GM19240 (cell line): Measurements from ENCODE around the gene SETD2.
A peak's percentile ranks its signal among the peaks of the same experiment; 100 is the strongest.
"Not testable (repeated sequence)": the region's sequence is repeated elsewhere in the genome, so short reads cannot be mapped to it uniquely, and the experiment has no call there.

ENCODE experiments used
- DNase-seq: peaks from one replicate; pipeline ENCODE4 v3.0.0; 2011; ENCODE audit warnings: low spot score; ENCODE audit not compliant: insufficient read length

The SETD2 gene, protein sequence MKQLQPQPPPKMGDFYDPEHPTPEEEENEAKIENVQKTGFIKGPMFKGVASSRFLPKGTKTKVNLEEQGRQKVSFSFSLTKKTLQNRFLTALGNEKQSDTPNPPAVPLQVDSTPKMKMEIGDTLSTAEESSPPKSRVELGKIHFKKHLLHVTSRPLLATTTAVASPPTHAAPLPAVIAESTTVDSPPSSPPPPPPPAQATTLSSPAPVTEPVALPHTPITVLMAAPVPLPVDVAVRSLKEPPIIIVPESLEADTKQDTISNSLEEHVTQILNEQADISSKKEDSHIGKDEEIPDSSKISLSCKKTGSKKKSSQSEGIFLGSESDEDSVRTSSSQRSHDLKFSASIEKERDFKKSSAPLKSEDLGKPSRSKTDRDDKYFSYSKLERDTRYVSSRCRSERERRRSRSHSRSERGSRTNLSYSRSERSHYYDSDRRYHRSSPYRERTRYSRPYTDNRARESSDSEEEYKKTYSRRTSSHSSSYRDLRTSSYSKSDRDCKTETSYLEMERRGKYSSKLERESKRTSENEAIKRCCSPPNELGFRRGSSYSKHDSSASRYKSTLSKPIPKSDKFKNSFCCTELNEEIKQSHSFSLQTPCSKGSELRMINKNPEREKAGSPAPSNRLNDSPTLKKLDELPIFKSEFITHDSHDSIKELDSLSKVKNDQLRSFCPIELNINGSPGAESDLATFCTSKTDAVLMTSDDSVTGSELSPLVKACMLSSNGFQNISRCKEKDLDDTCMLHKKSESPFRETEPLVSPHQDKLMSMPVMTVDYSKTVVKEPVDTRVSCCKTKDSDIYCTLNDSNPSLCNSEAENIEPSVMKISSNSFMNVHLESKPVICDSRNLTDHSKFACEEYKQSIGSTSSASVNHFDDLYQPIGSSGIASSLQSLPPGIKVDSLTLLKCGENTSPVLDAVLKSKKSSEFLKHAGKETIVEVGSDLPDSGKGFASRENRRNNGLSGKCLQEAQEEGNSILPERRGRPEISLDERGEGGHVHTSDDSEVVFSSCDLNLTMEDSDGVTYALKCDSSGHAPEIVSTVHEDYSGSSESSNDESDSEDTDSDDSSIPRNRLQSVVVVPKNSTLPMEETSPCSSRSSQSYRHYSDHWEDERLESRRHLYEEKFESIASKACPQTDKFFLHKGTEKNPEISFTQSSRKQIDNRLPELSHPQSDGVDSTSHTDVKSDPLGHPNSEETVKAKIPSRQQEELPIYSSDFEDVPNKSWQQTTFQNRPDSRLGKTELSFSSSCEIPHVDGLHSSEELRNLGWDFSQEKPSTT (N-terminal part only)

DNA sequence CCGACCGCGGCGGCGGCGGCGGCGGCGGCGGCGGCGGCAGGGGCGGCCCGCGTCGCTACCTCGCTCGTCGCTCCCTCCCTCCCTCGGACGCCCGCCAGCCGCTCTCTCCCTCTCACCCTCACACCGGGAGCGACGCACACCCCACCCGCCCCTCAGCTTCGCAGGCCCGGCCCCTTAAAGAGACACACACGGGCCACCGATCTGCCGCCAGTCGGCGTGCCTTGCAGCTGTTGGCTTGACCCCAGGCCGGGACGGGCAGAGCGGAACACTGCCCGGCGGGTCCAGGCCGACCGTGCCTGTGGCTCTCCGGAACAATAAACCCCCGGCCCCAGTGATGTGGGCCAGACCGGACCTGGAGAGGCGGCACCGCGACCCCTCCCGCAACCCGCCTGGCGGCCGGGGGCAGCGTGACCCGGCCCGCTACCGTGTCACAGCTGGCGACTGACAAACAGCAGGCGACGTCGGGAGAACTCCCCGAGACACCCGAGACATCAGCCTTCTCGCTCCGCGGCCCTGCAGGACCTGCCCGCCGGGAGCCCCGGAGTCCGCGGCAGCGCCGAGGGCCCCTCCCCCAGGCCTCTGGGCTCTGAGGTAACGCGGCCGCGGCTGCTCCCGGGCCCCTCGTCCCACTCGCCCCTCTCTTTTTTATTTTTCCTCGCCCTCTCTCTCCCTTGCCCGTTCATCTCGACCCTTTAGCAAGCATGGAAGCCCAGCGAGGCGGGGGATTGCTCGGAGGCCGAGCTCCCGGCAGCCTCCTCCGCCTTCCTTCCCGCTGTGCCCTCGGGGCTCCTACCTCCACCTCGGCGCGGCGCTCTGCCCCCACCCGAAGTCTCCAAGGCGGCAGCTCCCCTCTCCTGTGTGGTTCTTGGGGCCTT, at the start of gene SETD2:
SETD2 (minus strand) TSS at position 107 of the 875 bp plus-strand sequence. CDS start 189 bp downstream, outside the sequence.
- DNase-seq: peak; percentile 52

DNA sequence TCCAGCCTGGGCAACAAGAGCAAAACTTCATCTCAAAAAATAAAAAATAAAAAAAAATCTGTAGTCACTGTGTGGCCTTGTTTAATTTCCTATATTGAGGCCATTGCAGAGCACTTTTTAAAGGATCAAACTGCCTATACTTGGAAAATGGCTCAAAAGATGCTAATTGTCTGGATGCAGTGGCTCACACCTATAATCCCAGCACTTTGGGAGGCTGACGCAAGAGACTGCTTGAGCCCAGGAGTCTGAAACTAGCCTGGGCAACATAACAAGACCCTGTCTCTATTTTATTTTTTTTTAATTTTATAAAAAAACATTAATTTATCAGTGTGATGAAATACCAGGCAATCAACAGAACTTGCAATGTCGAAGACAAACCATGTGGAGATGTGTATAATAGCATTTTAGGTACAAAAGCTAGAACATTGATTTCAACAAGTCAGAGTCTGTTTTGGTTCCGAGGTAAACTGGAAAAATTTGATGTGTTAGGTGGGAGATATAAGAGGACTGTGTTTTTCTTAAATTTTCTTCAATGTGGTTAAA, 47.0 kb upstream of the SETD2 start:
- DNase-seq: no peak

DNA sequence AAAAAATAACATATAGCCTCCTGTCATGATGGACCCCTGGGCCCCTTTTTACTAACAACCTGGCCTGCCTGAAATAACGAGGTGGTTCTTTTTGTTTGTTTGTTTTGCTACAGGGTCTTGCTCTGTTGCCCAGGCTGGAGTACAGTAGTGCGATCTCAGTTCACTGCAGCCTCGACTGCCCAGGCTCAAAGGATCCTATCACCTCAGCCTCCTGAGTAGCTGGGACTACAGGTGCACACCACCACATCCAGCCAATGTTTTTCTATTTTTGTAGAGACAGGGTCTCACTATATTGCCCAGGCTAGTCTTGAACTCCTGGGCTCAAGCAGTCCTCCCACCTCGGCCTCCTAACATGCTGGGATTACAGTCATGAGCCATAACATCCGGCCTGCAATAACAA, 42.1 kb upstream of the SETD2 start:
- DNase-seq: not testable (repeated sequence)

DNA sequence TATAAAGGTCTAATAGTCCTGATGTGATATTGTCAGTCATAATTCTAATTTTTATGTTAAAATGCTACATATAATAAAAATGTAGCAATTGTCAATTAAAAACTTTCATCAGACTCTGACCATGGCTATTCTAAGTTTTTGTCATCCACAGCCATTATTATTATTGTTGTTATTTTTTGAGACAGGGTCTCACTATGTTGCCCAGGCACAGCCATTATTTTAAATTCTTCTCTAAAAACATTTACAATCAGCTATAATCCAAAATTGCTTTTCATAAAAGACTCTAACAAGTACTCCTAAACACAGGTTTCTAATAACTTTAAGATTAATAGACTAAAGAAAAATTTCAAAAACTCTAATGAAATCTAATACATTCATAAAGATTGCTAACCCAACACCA, 41.0 kb upstream of the SETD2 start:
- no peak for DNase-seq

DNA sequence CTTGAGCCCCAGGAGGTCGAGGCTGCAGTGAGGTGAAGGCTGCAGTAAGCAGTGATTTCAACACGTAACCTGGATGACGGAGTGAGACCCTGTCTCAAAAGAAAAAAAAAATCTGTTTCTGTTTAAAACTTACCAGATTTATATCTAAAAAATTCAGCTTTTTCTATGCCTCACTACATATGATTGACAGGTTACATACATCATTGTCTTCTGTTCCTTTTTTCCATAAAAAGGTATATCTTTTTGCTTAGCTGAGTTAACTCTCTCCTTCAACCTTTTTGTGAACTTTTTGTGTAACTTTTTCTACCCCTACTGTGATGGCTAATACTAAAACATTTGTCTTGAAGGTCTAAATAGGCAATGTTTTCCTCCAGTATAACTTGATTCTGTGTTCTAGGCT, 38.6 kb upstream of the SETD2 start:
- no peak for DNase-seq

DNA sequence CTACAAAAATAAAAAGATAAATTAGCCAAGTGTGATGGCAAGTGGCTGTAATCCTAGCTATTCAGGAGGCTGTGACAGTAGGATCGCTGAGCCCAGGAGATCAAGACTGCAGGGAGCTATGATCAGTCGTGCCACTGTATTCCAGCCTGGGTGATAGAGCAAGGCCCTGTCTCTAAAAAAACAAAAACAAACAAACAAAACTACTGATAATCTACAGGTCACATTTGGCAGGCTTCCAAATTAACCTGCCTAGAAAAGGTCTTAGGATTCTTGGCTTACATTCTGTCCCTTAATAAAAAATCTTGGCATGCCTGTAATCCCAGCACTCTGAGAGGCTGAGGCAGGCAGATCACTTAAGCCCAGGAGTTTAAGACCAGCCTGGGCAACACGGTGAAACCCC, 33.4 kb upstream of the SETD2 start:
- DNase-seq: no peak

DNA sequence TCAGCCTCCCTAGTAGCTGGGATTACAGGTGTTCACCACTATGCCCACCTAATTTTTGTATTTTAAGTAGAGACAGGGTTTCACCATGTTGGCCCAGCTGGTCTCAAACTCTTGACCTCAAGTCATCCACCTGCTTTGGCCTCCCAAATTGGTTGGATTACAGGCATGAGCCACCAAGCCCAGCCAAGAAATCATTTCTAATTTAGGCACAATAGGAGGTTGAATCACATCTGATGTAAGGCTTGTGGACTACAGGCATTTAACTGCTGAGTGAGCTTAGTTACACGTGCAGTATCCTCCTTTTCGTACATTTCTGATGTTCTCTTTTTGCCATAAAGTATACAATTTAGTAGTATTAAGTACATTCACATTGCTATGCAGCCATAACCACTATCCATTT, 31.1 kb upstream of the SETD2 start:
- no peak for DNase-seq

DNA sequence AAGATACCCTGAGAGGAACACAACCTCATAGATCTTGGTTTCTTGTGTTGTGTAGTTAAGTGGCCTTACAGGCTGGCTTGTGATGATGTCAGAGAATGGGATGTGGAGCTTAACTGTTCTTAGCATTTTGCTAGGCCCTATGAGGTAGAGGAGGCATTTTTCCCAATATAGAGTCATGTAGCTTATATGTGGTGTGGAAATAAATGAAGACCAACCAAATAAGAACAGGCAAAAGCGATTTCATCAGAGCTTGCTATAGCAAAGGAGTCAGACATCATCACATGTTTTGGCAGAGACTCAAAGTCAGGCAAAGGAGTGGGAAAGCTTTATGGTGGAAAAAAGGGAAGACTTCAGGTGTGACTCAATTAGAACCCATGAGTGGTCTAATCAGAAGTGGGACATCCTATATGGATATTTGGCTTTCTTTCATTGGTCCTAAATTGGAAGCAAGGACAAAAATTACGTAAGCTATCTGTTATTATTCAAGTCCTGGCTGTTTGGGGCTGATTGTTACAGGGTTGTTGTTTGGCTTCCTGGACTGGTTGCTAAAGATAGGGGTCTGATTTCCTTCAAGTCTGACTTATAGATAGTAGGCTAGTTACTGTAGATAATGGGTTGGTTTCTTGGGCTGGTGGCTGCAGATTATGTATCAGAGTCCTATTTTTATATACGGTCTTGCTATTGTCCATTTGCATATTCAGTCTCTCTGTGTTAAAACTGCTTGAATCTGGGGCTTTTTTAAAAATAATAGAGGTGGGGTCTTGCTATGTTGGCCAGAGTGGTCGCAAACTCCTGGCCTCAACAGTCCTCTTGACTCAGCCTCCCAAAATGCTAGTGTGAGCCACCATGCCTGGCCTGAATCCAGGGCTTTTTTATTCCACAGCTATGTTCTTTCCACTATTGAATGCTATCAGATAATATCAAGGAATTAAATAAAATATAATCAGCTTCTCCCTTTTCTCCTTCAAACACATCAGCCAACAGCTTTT, 30.3 kb upstream of the SETD2 start:
- DNase-seq: no peak

DNA sequence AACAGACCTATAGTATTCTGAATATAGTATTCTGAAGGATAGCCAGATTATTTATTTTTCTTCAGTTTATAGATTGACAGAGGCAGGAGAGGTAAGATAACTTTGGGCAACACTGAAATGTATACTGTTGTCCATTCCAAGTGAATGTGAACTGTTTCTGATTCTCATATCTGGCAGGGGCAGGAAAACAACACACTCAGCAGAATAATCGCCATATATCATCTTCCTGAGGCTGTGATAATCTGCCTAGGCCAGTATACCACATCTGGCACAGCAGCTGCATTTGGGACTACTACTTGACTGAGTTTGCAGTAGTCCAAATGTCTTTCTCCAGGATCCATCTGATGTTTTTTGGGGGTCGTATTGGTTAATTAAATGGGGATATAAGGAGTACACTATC, 22.4 kb upstream of the SETD2 start:
- DNase-seq: no peak

DNA sequence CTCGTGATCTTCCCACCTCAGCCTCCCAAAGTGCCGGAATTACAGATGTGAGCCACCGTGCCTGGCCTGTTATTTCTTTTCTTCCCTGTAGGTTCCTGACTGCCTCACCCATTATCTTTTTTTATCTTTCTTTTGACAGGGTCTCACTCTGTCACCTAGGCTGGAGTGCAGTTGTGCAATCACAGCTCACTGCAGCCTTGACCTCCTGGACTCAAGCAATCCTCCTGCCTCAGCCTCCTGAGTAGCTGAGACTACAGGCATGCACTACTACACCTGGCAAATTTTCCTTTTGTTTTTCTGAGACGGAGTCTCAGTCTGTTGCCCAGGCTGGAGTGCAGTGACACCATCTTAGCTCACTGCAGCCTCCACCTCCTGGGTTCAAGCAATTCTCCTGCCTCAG, 17.8 kb upstream of the SETD2 start:
- DNase-seq: not testable (repeated sequence)

DNA sequence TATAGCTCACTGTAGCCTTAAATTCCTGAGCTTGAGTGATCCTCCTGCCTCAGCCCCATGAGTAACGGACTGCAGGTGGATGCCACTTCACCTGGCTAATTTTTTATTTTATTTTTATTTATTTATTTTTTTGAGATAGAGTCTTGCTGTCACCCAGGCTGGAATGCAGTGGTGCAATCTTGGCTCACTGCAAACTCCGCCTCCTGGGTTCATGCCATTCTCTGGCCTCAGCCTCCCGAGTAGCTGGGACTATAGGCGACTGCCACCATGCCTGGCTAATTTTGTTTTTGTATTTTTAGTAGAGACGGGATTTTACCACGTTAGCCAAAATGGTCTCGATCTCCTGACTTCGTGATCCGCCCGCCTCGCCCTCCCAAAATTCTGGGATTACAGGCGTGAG, 16.1 kb upstream of the SETD2 start:
- DNase-seq: not testable (repeated sequence)

DNA sequence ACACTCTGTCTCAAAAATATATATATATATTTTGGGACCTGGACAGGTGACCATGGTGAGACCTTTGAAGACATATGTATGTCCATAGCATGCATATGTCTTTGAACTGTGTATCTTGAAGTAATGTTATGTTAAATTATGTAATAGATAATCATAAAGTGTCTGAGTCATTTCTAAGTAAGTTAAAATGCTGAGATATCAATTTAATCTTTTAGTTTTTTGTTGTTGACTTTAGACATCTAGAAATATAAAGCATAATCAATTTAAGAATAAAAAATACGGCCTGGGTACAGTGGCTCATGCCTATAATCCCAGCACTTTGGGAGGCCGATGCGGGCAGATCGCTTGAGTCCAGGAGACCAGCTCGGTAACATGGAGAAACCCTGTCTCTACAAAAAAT, 12.7 kb upstream of the SETD2 start:
- no peak for DNase-seq

DNA sequence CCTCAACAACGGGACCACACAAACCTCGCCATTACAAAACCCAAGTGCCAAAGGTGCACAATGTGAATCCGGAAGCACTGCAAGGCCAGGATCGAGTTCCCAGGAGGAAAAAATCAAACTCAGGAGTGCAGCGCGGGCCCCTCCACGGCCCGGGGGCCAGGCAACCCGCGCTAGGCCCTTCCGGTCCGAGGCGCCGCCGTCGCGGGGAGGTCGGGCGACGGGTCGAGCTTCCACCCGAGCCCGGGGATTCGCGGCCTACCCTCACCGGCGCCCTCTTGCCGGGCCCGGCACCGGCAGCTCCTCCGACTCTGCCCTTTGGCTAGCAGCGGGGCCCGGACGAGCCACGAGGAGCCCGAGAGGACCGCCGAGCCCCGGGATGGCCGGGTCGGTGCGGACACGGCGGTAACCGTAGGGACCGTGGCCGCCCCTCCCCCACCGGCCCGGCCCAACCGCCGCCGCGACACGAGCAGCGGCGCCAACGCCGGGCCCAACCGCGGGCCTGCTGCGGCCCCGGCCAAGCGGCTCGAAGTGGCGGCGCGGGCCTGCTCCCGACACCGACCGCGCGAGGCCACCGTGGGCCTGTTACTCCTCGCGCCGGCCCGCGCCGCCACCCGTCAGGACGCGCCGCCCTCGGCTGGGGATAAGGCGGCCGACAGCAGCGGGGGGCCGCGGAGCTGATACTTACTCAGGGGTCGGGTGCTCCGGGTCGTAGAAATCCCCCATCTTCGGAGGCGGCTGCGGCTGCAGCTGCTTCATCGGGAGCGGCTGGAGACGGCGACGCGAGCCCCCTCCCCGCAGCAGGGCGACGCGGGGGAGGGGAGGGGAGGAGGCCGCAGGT, 525 bp downstream of the SETD2 start:
- no peak for DNase-seq

DNA sequence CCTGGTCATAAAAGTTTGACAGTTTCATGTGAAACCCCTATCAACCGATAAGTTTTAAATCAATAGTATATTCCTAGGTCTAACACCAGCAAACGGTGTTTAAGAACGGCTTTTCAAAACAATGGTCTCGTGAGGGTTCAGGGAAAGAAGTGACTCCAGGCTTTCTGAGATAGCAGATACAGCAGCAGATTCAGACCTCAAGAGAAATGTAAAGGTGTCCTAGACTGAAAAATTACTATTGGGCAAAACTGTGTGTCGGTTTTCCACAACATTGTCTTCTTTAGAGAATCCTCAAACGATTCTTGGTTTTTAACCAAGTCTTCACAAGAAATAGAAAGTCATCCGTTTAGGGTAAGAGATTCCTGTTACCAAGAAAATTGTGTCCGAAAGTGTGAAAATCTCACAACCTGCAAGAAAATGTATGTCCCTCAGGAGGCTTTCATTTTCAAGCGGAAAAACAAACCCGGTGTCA, 1.2 kb downstream of the SETD2 start:
- DNase-seq: no peak

DNA sequence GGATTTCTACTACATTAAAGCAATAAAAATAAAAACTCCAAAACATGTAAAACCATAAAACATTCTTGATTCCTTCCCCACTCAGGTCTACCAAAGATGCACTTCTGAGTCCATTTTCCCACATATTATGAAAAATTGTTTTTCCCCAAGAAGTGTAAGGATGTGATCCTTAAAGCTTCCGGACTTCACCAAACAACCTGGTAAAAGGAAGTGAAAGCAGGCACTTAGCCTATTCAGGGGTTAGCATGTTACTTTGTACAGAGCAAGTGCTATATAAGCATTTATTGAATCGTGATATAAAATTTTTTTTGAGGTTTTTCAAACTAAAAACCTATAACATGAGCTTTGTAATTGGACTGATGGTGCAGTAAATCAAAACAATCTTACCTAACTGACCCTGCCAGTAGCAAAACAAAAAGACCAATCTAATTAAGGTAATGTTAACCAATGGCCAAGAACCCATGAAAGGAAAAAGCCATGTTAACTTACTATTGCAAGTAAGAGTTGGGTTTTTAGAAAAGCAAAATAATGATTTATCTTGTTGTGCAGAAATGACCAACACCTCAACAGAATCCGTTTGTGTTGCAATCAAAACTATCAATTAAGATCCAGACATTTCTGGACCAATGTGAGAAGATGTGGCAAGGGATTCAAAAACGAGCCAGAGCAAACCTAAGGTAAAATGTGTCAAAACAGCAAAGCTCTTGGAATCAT, 1.8 kb downstream of the SETD2 start:
- DNase-seq: no peak

DNA sequence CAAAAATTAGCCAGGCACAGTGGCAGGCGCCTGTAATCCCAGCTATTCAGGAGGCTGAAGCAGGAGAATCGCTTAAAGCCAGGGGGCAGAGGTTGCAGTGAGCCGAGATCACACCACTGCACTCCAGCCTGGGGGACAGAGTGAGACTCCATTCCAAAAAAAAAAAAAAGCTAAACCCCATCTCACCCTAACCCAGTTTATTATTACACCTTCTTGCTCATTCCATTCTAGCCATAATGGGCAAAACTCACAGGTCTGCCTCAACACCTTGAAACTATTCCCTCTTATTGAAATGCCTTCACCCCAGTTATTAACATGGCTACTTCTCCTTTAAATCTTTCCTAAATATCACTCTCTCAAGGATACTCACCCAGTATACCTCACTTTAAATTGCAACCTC, 4.1 kb downstream of the SETD2 start:
- no peak for DNase-seq

DNA sequence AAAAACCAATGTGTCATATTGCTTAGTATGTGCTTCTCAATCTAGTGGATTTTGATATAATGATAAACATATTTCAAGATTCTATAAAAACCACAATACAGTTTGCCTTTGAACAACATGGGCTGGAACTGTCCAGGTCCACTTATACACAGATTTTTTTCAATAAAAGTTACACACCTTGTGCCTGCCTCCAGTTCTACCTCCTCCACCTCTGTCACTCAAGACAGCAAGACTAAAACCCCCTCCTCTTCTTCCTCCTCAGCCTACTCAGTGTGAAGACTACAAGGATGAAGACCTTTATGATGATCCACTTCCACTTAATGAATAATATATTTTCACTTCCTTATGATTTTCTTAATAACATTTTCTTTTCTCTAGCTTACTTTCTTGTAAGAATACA, 5.7 kb downstream of the SETD2 start:
- no peak for DNase-seq

DNA sequence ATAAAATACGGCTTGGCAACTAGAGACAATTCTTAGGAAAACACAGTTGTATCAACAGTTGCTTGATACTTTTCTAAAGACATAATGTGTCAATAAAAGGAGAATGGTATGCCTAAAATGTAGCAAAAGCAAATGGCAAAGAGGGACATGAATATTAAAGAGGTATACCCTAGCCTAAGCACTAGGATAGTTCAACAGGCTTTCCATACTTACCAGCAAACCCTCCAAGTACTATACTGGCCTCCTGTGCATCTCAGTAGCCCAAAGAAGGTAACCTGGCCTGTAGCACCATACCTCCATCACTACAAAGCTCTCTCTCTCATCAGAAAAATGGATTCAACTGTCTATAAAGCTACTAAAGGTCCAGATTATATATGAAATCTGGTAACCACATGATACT, 7.5 kb downstream of the SETD2 start:
- DNase-seq: no peak
